ENCODE data around the gene PARP6.

DNA sequence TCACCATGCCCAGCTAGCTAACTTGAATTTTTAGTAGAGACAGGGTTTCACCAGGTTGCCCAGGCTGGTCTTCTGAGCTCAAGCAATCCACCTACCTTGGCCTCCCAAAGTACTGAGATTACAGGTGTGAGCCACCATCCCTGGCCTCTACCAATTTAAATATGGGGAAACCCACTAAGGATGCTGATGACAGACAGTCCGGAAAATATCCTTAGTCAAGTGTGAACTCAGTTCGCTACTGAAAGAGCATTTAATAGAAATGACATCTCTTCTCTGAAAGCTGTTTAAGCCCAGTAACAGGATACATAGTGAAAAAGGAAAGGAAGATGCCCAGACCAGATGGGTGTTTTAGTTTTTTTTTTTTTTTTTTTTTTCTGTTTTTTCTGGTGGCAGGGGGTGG lies 67.1 kb downstream of the PARP6 start:
- no peak for TF ChIP-seq POLR2A (IDR thresholded peaks at IDR 0.05)
- TF ChIP-seq, protein P1, sequence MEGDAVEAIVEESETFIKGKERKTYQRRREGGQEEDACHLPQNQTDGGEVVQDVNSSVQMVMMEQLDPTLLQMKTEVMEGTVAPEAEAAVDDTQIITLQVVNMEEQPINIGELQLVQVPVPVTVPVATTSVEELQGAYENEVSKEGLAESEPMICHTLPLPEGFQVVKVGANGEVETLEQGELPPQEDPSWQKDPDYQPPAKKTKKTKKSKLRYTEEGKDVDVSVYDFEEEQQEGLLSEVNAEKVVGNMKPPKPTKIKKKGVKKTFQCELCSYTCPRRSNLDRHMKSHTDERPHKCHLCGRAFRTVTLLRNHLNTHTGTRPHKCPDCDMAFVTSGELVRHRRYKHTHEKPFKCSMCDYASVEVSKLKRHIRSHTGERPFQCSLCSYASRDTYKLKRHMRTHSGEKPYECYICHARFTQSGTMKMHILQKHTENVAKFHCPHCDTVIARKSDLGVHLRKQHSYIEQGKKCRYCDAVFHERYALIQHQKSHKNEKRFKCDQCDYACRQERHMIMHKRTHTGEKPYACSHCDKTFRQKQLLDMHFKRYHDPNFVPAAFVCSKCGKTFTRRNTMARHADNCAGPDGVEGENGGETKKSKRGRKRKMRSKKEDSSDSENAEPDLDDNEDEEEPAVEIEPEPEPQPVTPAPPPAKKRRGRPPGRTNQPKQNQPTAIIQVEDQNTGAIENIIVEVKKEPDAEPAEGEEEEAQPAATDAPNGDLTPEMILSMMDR (IDR thresholded peaks at IDR 0.05): no peak
- TF ChIP-seq POLR2AphosphoS5 (IDR thresholded peaks at IDR 0.05): no peak

All from breast epithelium (tissue), 3 donors.